GM23248 (cell line): ENCODE measurements around the gene TMEM123.

ENCODE experiments used
- EZH2 ChIP-seq: fragments of 200-600 bp; sonication (generic); IDR thresholded peaks from 2 replicates; pipeline ENCODE4 v1.6.1; 2018; ENCODE audit warnings: antibody characterized with exemption, mild to moderate bottlenecking; ENCODE audit not compliant: insufficient read depth, poor library complexity, severe bottlenecking
- EZH2phosphoT487 ChIP-seq: fragments of 200-600 bp; sonication (generic); IDR thresholded peaks from 2 replicates; pipeline ENCODE4 v1.6.1; 2018; ENCODE audit warnings: antibody characterized with exemption, moderate library complexity, mild to moderate bottlenecking, low read depth; ENCODE audit not compliant: insufficient read depth

GRCh38 chr11:102414559-102414958 lies 38.0 kb downstream of the TMEM123 start:
- TF ChIP-seq EZH2, result no peak
- no peak for TF ChIP-seq EZH2phosphoT487
